HepG2 (cell line): ENCODE data around the gene ZNF488. TPM values are rescaled to one million over a fixed set of nuclear protein-coding genes. Genes with fewer than 3 reads are reported as not detected.

Experiments used
- ATAC-seq: fragments of 200-7000 bp; cut with Tn5 transposase; 3 replicates; pipeline ENCODE4 v1.9.1; 2020; ENCODE audit warnings: mild to moderate bottlenecking, moderate library complexity
- BruUV-seq: library from RNA; stranded (reverse); fragments of 400-500 nt; replicated peaks from 2 replicates; lab custom pipeline; 2021; lab: Mats Ljungman, UMichigan
- CTCF ChIA-PET: fragments of 300-600 bp; formaldehyde crosslinking; extraction: SDS; loops from one replicate; lab custom pipeline; 2021; ENCODE audit warnings: low total read pairs, inconsistent platforms, low intra/inter-chr PET ratio; lab: Yijun Ruan, JAX
- POLR2A ChIA-PET: fragments of 350-600 bp; sonication (Branson Sonifier 250); formaldehyde crosslinking; loops from one replicate; lab custom pipeline; 2020; ENCODE audit warnings: antibody characterized with exemption, inconsistent platforms; lab: Yijun Ruan, JAX
- DNase-seq: peaks from one replicate; pipeline ENCODE4 v3.0.0-alpha.2; 2015; ENCODE audit warnings: low spot score
- FAIRE-seq: peaks from 3 replicates; lab custom pipeline; 2011; peaks lifted over from hg19 to GRCh38; lab: Jason Lieb, UNC
- H2AFZ ChIP-seq: one replicate; pipeline ENCODE4 v1.6.1; 2011; ENCODE audit warnings: low read length, inconsistent platforms
- H3K27ac ChIP-seq: fragments of 300-600 bp; 3 replicates; pipeline ENCODE4 v1.8.0; 2011; ENCODE audit warnings: mixed run types, mild to moderate bottlenecking, mixed read lengths, low read length, inconsistent platforms; ENCODE audit not compliant: insufficient read depth; ENCODE audit errors: extremely low read length
- H3K27me3 ChIP-seq, 2 experiments: fragments of 200-600 bp in 1 of 2; 2 replicates in 1 of 2; 3 replicates in 1 of 2; pipeline versions ENCODE4 v1.6.0 to v1.8.0; 2011; ENCODE audit warnings: low read length in 2 of 2, mild to moderate bottlenecking in 2 of 2, moderate library complexity in 2 of 2, inconsistent platforms in 1 of 2; ENCODE audit not compliant: insufficient read depth in 2 of 2, control insufficient read depth in 1 of 2
- H3K36me3 ChIP-seq, 2 experiments: fragments of 200-600 bp in 1 of 2; replicated peaks in 1 of 2; 2 replicates in 1 of 2; 3 replicates in 1 of 2; pipeline versions ENCODE4 v1.5.1 to v1.8.0; 2011; ENCODE audit warnings: low read length in 2 of 2, inconsistent platforms in 1 of 2; ENCODE audit not compliant: insufficient read depth in 2 of 2, control insufficient read depth in 1 of 2
- H3K4me1 ChIP-seq: 2 replicates; pipeline ENCODE4 v1.5.1; 2012; ENCODE audit warnings: low read length, inconsistent platforms; ENCODE audit not compliant: insufficient read depth
- H3K4me2 ChIP-seq: 2 replicates; pipeline ENCODE4 v1.6.0; 2011; ENCODE audit warnings: low read depth, low read length, inconsistent platforms
- H3K4me3 ChIP-seq, 3 experiments: fragments of 200-600 bp in 1 of 3; sonication (generic), shearing (Covaris generic) in 1 of 3; replicated peaks in 1 of 3; 2 replicates each; pipeline ENCODE4 v1.5.1; 2011 to 2016; ENCODE audit warnings: low read length in 3 of 3, inconsistent platforms in 2 of 3, low read depth in 2 of 3, mild to moderate bottlenecking in 2 of 3, control low read depth in 1 of 3, mixed read lengths in 1 of 3; ENCODE audit not compliant: insufficient read depth in 1 of 3
- H3K79me2 ChIP-seq: one replicate; pipeline ENCODE4 v1.6.1; 2011; ENCODE audit warnings: low read length, inconsistent platforms; ENCODE audit not compliant: insufficient read depth
- H3K9ac ChIP-seq: 2 replicates; pipeline ENCODE4 v1.6.0; 2011; ENCODE audit warnings: mild to moderate bottlenecking, low read depth, low read length, inconsistent platforms; ENCODE audit not compliant: insufficient read depth
- H3K9me3 ChIP-seq: 2 replicates; pipeline ENCODE4 v1.5.1; 2012; ENCODE audit warnings: mild to moderate bottlenecking, low read length
- H4K20me1 ChIP-seq: 2 replicates; pipeline ENCODE4 v1.6.0; 2011; ENCODE audit warnings: inconsistent platforms, mild to moderate bottlenecking, low read length, moderate library complexity; ENCODE audit not compliant: insufficient read depth
- ELF1 ChIP-seq: sonication (generic); formaldehyde crosslinking; IDR thresholded peaks from 2 replicates; pipeline ENCODE4 v1.4.0; 2020; ENCODE audit warnings: missing genetic modification reagents
- ETV6 ChIP-seq: sonication (generic); formaldehyde crosslinking; conservative IDR thresholded peaks from 2 replicates; pipeline ENCODE4 v1.4.0; 2020; ENCODE audit warnings: missing genetic modification reagents
- FOXK2 ChIP-seq: fragments of 450-650 bp; IDR thresholded peaks from 2 replicates; pipeline ENCODE4 v1.6.1; 2016
- KDM4B ChIP-seq: sonication (generic); formaldehyde crosslinking; IDR thresholded peaks from 2 replicates; pipeline ENCODE4 v1.4.0; 2020; ENCODE audit warnings: missing genetic modification reagents
- NBN ChIP-seq: fragments of 450-650 bp; conservative IDR thresholded peaks from 2 replicates; pipeline ENCODE4 v1.6.1; 2017
- POLR2G ChIP-seq: fragments of 200-400 bp; formaldehyde crosslinking; IDR thresholded peaks from 2 replicates; pipeline ENCODE4 v1.6.1; 2018; ENCODE audit warnings: mild to moderate bottlenecking, low read depth, low read length, moderate library complexity
- SMAD1 ChIP-seq: sonication (generic); formaldehyde crosslinking; IDR thresholded peaks from 2 replicates; pipeline ENCODE4 v1.4.0; 2020; ENCODE audit warnings: missing genetic modification reagents, low read depth, mild to moderate bottlenecking, borderline replicate concordance
- TEAD2 ChIP-seq: sonication (generic); formaldehyde crosslinking; IDR thresholded peaks from 2 replicates; pipeline ENCODE4 v1.9.0; 2021; ENCODE audit warnings: missing genetic modification reagents
- U2AF1 ChIP-seq: fragments of 200-400 bp; formaldehyde crosslinking; optimal IDR thresholded peaks from 2 replicates; pipeline ENCODE3; 2017; ENCODE audit warnings: mild to moderate bottlenecking, low read depth, low read length
- ZNF12 ChIP-seq: sonication (generic); formaldehyde crosslinking; IDR thresholded peaks from 2 replicates; pipeline ENCODE4 v1.5.0; 2020; ENCODE audit warnings: missing genetic modification reagents
- ZNF296 ChIP-seq: sonication (generic); formaldehyde crosslinking; conservative IDR thresholded peaks from 2 replicates; pipeline ENCODE4 v1.5.0; 2020; ENCODE audit warnings: mild to moderate bottlenecking, missing genetic modification reagents
- ZNF451 ChIP-seq: sonication (generic); formaldehyde crosslinking; IDR thresholded peaks from 2 replicates; pipeline ENCODE4 v1.5.0; 2020; ENCODE audit warnings: mild to moderate bottlenecking, missing genetic modification reagents
- ZNF589 ChIP-seq: sonication (generic); formaldehyde crosslinking; conservative IDR thresholded peaks from 2 replicates; pipeline ENCODE4 v1.8.0; 2022; ENCODE audit warnings: mild to moderate bottlenecking, moderate library complexity, missing genetic modification reagents
- WGBS: methylation state at CpG from one replicate; pipeline ENCODE4 v1.1.6; 2017; ENCODE audit warnings: low lambda C conversion rate; 5-methylcytosine and 5-hydroxymethylcytosine counted together
- in situ Hi-C: cut with HindIII; loops from 2 replicates; pipeline ENCODE4 v1.10.0; 2017; ENCODE audit warnings: low pct_unique_long_range_greater_than_20kb; ENCODE audit not compliant: extremely low pct_ligation_motif_present
- intact Hi-C: fragments of 100-400 bp; cut with micrococcal nuclease; formaldehyde crosslinking; loops from one replicate; pipeline ENCODE4 v1.10.0; 2022; ENCODE audit not compliant: unreplicated experiment
- polyA plus RNA-seq, 8 experiments: library from polyadenylated mRNA; depleted of rRNA in 3 of 8; stranded (reverse) in 7 of 8; unstranded in 1 of 8; fragments of >200 nt; fragmentation: Illumina TruSeq in 4 of 8; extraction: Trizol in 4 of 8; gene quantifications; 2 replicates each; pipeline versions ENCODE4 v1.2.1 to v1.2.3, GENCODE V29; 2011 to 2016; ENCODE audit warnings: low read depth in 4 of 8, missing spikeins in 1 of 8, mixed read lengths in 1 of 8; ENCODE audit not compliant: insufficient read depth in 1 of 8
- total RNA-seq, 5 experiments: library from RNA; depleted of rRNA; stranded (reverse); fragments of >200 nt; fragmentation: Illumina TruSeq; extraction: Trizol; gene quantifications; 2 replicates each; pipeline ENCODE4 v1.2.3, GENCODE V29; 2016; ENCODE audit warnings: low read depth in 1 of 5
- TF ChIP-seq, protein P1 (sequence below): sonication (generic); formaldehyde crosslinking; conservative IDR thresholded peaks from 2 replicates; pipeline ENCODE4 v1.4.0; 2020; ENCODE audit warnings: missing genetic modification reagents
- TF ChIP-seq, protein P2 (sequence below): sonication (generic); formaldehyde crosslinking; conservative IDR thresholded peaks from 2 replicates; pipeline ENCODE4 v1.4.0; 2020; ENCODE audit warnings: missing genetic modification reagents
- TF ChIP-seq, protein P3 (sequence below): sonication (generic); formaldehyde crosslinking; conservative IDR thresholded peaks from 2 replicates; pipeline ENCODE4 v1.4.0; 2020; ENCODE audit warnings: missing genetic modification reagents
- TF ChIP-seq, protein P4 (sequence below): sonication (generic); formaldehyde crosslinking; IDR thresholded peaks from 2 replicates; pipeline ENCODE4 v1.5.1; 2020; ENCODE audit warnings: missing genetic modification reagents, mild to moderate bottlenecking, borderline replicate concordance
- TF ChIP-seq, protein P5 (sequence below): sonication (generic); formaldehyde crosslinking; conservative IDR thresholded peaks from 2 replicates; pipeline ENCODE4 v1.4.0; 2020; ENCODE audit warnings: missing genetic modification reagents

ZNF488 gene
- total and polyA plus RNA-seq, 2 of the 13 experiments (the other 11 are each of a cell fraction or from before 2014, with no cell fraction given), result 0.13 to 0.15 TPM

DNA sequence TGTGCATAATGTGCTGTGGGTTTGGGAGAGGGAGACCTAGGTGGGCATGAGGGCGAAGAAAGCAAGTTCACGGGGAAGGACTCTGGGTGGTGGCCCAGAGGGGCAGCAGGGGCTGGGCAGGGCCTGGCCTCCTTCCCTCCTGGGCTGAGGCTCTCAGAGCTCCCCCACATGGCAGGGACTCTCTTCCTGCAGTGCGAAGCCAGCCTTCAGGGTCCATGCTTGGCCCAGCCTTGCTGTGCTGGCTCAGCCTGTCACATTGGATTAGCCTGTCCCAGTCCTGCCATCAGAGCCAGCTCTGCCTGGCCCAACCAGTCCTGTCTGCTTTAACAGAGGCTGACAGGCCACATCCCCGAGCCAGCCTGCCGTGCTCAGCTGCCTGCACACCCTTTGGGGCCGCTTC lies 20.4 kb upstream of the ZNF488 start:
- FAIRE-seq, result no peak
- no TSS peak for BruUV-seq
- ChIA-PET CTCF (no interaction called here), POLR2A (no interaction called here)
- no peaks in the 10 kb centered on the region for H3K27me3 ChIP-seq
- H3K27ac ChIP-seq, result no peak overlapping the region
- H3K4me2 ChIP-seq, result no peak overlapping the region
- no peak for ATAC-seq
- H3K4me1 ChIP-seq, result peaks cover 38% of the 10 kb centered on the region
- no peak overlapping the region for H2AFZ ChIP-seq
- no peaks in the 10 kb centered on the region for H3K36me3 ChIP-seq
- H3K9ac ChIP-seq, result no peak overlapping the region
- 79% methylated on average over 2 of the region's 6 CpGs for WGBS
- no peak for DNase-seq
- no peaks in the 10 kb centered on the region for H3K79me2 ChIP-seq
- H3K9me3 ChIP-seq, result no peaks in the 10 kb centered on the region
- in situ Hi-C loops (no loop called here), intact Hi-C loops (no loop called here)
- H4K20me1 ChIP-seq, result no peaks in the 10 kb centered on the region
- no peak overlapping the region for H3K4me3 ChIP-seq
- TF ChIP-seq SMAD1, result no peak
- no peak for TF ChIP-seq FOXK2
- TF ChIP-seq, protein P1, sequence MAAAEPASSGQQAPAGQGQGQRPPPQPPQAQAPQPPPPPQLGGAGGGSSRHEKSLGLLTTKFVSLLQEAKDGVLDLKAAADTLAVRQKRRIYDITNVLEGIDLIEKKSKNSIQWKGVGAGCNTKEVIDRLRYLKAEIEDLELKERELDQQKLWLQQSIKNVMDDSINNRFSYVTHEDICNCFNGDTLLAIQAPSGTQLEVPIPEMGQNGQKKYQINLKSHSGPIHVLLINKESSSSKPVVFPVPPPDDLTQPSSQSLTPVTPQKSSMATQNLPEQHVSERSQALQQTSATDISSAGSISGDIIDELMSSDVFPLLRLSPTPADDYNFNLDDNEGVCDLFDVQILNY (CRISPR knock-in tag), result no peak
- no peak for TF ChIP-seq POLR2G
- TF ChIP-seq, protein P2, sequence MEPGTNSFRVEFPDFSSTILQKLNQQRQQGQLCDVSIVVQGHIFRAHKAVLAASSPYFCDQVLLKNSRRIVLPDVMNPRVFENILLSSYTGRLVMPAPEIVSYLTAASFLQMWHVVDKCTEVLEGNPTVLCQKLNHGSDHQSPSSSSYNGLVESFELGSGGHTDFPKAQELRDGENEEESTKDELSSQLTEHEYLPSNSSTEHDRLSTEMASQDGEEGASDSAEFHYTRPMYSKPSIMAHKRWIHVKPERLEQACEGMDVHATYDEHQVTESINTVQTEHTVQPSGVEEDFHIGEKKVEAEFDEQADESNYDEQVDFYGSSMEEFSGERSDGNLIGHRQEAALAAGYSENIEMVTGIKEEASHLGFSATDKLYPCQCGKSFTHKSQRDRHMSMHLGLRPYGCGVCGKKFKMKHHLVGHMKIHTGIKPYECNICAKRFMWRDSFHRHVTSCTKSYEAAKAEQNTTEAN (CRISPR knock-in tag), result no peak
- no peak for TF ChIP-seq U2AF1
- TF ChIP-seq ZNF451 (CRISPR knock-in tag), result no peak
- TF ChIP-seq, protein P3, sequence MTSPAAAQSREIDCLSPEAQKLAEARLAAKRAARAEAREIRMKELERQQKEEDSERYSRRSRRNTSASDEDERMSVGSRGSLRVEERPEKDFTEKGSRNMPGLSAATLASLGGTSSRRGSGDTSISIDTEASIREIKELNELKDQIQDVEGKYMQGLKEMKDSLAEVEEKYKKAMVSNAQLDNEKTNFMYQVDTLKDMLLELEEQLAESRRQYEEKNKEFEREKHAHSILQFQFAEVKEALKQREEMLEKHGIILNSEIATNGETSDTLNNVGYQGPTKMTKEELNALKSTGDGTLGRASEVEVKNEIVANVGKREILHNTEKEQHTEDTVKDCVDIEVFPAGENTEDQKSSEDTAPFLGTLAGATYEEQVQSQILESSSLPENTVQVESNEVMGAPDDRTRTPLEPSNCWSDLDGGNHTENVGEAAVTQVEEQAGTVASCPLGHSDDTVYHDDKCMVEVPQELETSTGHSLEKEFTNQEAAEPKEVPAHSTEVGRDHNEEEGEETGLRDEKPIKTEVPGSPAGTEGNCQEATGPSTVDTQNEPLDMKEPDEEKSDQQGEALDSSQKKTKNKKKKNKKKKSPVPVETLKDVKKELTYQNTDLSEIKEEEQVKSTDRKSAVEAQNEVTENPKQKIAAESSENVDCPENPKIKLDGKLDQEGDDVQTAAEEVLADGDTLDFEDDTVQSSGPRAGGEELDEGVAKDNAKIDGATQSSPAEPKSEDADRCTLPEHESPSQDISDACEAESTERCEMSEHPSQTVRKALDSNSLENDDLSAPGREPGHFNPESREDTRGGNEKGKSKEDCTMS (CRISPR knock-in tag), result no peak
- TF ChIP-seq, protein P4, sequence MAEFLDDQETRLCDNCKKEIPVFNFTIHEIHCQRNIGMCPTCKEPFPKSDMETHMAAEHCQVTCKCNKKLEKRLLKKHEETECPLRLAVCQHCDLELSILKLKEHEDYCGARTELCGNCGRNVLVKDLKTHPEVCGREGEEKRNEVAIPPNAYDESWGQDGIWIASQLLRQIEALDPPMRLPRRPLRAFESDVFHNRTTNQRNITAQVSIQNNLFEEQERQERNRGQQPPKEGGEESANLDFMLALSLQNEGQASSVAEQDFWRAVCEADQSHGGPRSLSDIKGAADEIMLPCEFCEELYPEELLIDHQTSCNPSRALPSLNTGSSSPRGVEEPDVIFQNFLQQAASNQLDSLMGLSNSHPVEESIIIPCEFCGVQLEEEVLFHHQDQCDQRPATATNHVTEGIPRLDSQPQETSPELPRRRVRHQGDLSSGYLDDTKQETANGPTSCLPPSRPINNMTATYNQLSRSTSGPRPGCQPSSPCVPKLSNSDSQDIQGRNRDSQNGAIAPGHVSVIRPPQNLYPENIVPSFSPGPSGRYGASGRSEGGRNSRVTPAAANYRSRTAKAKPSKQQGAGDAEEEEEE (CRISPR knock-in tag), result no peak
- no peak for TF ChIP-seq ETV6 (CRISPR knock-in tag)
- TF ChIP-seq NBN, result no peak
- no peak for TF ChIP-seq ZNF296 (CRISPR knock-in tag)
- TF ChIP-seq ELF1 (CRISPR knock-in tag), result no peak
- TF ChIP-seq, protein P5, sequence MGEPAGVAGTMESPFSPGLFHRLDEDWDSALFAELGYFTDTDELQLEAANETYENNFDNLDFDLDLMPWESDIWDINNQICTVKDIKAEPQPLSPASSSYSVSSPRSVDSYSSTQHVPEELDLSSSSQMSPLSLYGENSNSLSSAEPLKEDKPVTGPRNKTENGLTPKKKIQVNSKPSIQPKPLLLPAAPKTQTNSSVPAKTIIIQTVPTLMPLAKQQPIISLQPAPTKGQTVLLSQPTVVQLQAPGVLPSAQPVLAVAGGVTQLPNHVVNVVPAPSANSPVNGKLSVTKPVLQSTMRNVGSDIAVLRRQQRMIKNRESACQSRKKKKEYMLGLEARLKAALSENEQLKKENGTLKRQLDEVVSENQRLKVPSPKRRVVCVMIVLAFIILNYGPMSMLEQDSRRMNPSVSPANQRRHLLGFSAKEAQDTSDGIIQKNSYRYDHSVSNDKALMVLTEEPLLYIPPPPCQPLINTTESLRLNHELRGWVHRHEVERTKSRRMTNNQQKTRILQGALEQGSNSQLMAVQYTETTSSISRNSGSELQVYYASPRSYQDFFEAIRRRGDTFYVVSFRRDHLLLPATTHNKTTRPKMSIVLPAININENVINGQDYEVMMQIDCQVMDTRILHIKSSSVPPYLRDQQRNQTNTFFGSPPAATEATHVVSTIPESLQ (CRISPR knock-in tag), result no peak
- no peak for TF ChIP-seq ZNF589 (CRISPR knock-in tag)
- TF ChIP-seq ZNF12 (CRISPR knock-in tag), result no peak
- no peak for TF ChIP-seq TEAD2 (CRISPR knock-in tag)
- TF ChIP-seq KDM4B (CRISPR knock-in tag), result no peak
